Right forelimb (tissue), 1 donor: ENCODE data around the gene ADAMTS8.

ENCODE experiments used
- DNase-seq: peaks from one replicate; pipeline ENCODE4 v3.0.0-alpha.2; 2018

ADAMTS8 gene

GRCh38 chr11:130428316-130429119 lies at the start of gene ADAMTS8:
TSS of gene ADAMTS8 (minus strand) at chr11:130428609. CDS start at chr11:130428286, 323 bp downstream.
- no peak for DNase-seq

- peak; percentile 33 for DNase-seq
Observed at GRCh38 chr11:130477586-130478203, 49.3 kb upstream of the ADAMTS8 start.

GRCh38 chr11:130476922-130477491 lies 48.6 kb upstream of the ADAMTS8 start:
- DNase-seq = peak; percentile 35

GRCh38 chr11:130476200-130476921 lies 48.0 kb upstream of the ADAMTS8 start:
- peak; percentile 44 for DNase-seq

GRCh38 chr11:130475426-130476053 lies 47.1 kb upstream of the ADAMTS8 start:
- peak; percentile 34 for DNase-seq

- DNase-seq = peak; percentile 42
Observed at GRCh38 chr11:130474637-130475400, 46.4 kb upstream of the ADAMTS8 start.

GRCh38 chr11:130473795-130474377 lies 45.5 kb upstream of the ADAMTS8 start:
- DNase-seq = peak; percentile 37

- peak; percentile 38 for DNase-seq
Observed at GRCh38 chr11:130473056-130473794, 44.8 kb upstream of the ADAMTS8 start.

GRCh38 chr11:130472434-130472961 lies 44.1 kb upstream of the ADAMTS8 start:
- no peak for DNase-seq

GRCh38 chr11:130471731-130472433 lies 43.5 kb upstream of the ADAMTS8 start:
- DNase-seq = peak; percentile 25

- no peak for DNase-seq
Observed at GRCh38 chr11:130470832-130471706, 42.7 kb upstream of the ADAMTS8 start.

- DNase-seq = peak; percentile 22
Observed at GRCh38 chr11:130469181-130469580, 40.8 kb upstream of the ADAMTS8 start.

- DNase-seq = no peak
Observed at GRCh38 chr11:130467116-130467900, 38.9 kb upstream of the ADAMTS8 start.

GRCh38 chr11:130465263-130465662 lies 36.9 kb upstream of the ADAMTS8 start:
- DNase-seq = no peak

GRCh38 chr11:130464291-130464812 lies 35.9 kb upstream of the ADAMTS8 start:
- DNase-seq = no peak

- DNase-seq = no peak
Observed at GRCh38 chr11:130462931-130463330, 34.5 kb upstream of the ADAMTS8 start.

GRCh38 chr11:130462101-130462885 lies 33.9 kb upstream of the ADAMTS8 start:
- no peak for DNase-seq
